GM18861 (cell line): ENCODE measurements around the gene OSGEP.

Source experiments
- ATAC-seq: cut with Tn5 transposase; IDR thresholded peaks from one replicate; pipeline ENCODE4 v1.9.1; 2021; ENCODE audit not compliant: unreplicated experiment

OSGEP gene

GRCh38 chr14:20434701-20435581 lies 19.7 kb downstream of the OSGEP start:
- no peak for ATAC-seq

GRCh38 chr14:20429801-20430669 lies 24.6 kb downstream of the OSGEP start:
- ATAC-seq = no peak

GRCh38 chr14:20428802-20429201 lies 25.8 kb downstream of the OSGEP start:
- ATAC-seq = no peak

GRCh38 chr14:20428010-20428365 lies 26.6 kb downstream of the OSGEP start:
- no peak for ATAC-seq

GRCh38 chr14:20427231-20428009 lies 27.2 kb downstream of the OSGEP start:
- peak; percentile 59 for ATAC-seq

- no peak for ATAC-seq
Measured at GRCh38 chr14:20424851-20425250, 29.8 kb downstream of the OSGEP start.

- ATAC-seq = no peak
Measured at GRCh38 chr14:20422886-20423285, 31.7 kb downstream of the OSGEP start.

GRCh38 chr14:20421267-20421666 lies 33.3 kb downstream of the OSGEP start:
- ATAC-seq = no peak

- ATAC-seq = no peak
Measured at GRCh38 chr14:20419419-20419818, 35.2 kb downstream of the OSGEP start.

GRCh38 chr14:20418501-20418909 lies 36.1 kb downstream of the OSGEP start:
- ATAC-seq = no peak

GRCh38 chr14:20417250-20418186 lies 37.1 kb downstream of the OSGEP start:
- no peak for ATAC-seq

- ATAC-seq = no peak
Measured at GRCh38 chr14:20416223-20416622, 38.4 kb downstream of the OSGEP start.

- peak; percentile 39 for ATAC-seq
Measured at GRCh38 chr14:20415782-20416206, 38.8 kb downstream of the OSGEP start.

- ATAC-seq = peak; percentile 37
Measured at GRCh38 chr14:20413744-20414082, 40.9 kb downstream of the OSGEP start.

- ATAC-seq = peak; percentile 57
Measured at GRCh38 chr14:20412876-20413743, 41.5 kb downstream of the OSGEP start, which contains the start of gene TEP1. Gene TEP1 (minus strand): TSS chr14:20413501. CDS start chr14:20408439, 5,062 bp downstream.

- ATAC-seq = peak; percentile 63
Measured at GRCh38 chr14:20412411-20412810, 42.2 kb downstream of the OSGEP start.

- no peak for ATAC-seq
Measured at GRCh38 chr14:20409226-20409625, 45.4 kb downstream of the OSGEP start.

- no peak for ATAC-seq
Measured at GRCh38 chr14:20403521-20403920, 51.1 kb downstream of the OSGEP start.

- ATAC-seq = no peak
Measured at GRCh38 chr14:20400965-20401593, 53.5 kb downstream of the OSGEP start.
